GM20431 (cell line): Measurements from ENCODE around the gene PCGF3.
"Not testable (repeated sequence)": the region's sequence is repeated elsewhere in the genome, so short reads cannot be mapped to it uniquely, and the experiment has no call there.

ENCODE experiments used
- in situ Hi-C: fragments of 300-500 bp; cut with MseI, MboI; formaldehyde crosslinking; loops from one replicate; pipeline ENCODE4 v1.15.0; 2020; ENCODE audit warnings: low sequenced_read_pairs; ENCODE audit not compliant: unreplicated experiment

Gene PCGF3

GRCh38 chr4:757111-757510 lies 51.5 kb downstream of the PCGF3 start:
- in situ Hi-C loops: no loop called here

- in situ Hi-C loops: not testable (repeated sequence)
Observed at GRCh38 chr4:759810-760209, 54.2 kb downstream of the PCGF3 start.

GRCh38 chr4:760616-761015 lies 55.0 kb downstream of the PCGF3 start:
- in situ Hi-C loops: no loop called here

- in situ Hi-C loops: no loop called here
Observed at GRCh38 chr4:761086-761485, 55.5 kb downstream of the PCGF3 start.

GRCh38 chr4:761739-762138 lies 56.1 kb downstream of the PCGF3 start:
- in situ Hi-C loops: no loop called here

- in situ Hi-C loops: no loop called here
Observed at GRCh38 chr4:762211-763190, 56.9 kb downstream of the PCGF3 start.

- in situ Hi-C loops: no loop called here
Observed at GRCh38 chr4:763191-763810, 57.7 kb downstream of the PCGF3 start.

GRCh38 chr4:763922-764321 lies 58.3 kb downstream of the PCGF3 start:
- in situ Hi-C loops: no loop called here

- in situ Hi-C loops: no loop called here
Observed at GRCh38 chr4:764405-765169, 59.0 kb downstream of the PCGF3 start.

- in situ Hi-C loops: no loop called here
Observed at GRCh38 chr4:766152-766515, 60.5 kb downstream of the PCGF3 start.

- in situ Hi-C loops: no loop called here
Observed at GRCh38 chr4:766559-767283, 61.1 kb downstream of the PCGF3 start.

GRCh38 chr4:768076-768475 lies 62.4 kb downstream of the PCGF3 start:
- in situ Hi-C loops: no loop called here

- in situ Hi-C loops: no loop called here
Observed at GRCh38 chr4:768995-769394, 63.4 kb downstream of the PCGF3 start.

- in situ Hi-C loops: no loop called here
Observed at GRCh38 chr4:769511-769910, 63.9 kb downstream of the PCGF3 start.

- in situ Hi-C loops: no loop called here
Observed at GRCh38 chr4:770022-770421, 64.4 kb downstream of the PCGF3 start.

- in situ Hi-C loops: no loop called here
Observed at GRCh38 chr4:771464-771863, 65.8 kb downstream of the PCGF3 start.

- in situ Hi-C loops: no loop called here
Observed at GRCh38 chr4:772118-772517, 66.5 kb downstream of the PCGF3 start.

GRCh38 chr4:772776-773175 lies 67.1 kb downstream of the PCGF3 start:
- in situ Hi-C loops: no loop called here

GRCh38 chr4:773214-773613 lies 67.6 kb downstream of the PCGF3 start:
- in situ Hi-C loops: no loop called here

- in situ Hi-C loops: not testable (repeated sequence)
Observed at GRCh38 chr4:774419-775092, 68.9 kb downstream of the PCGF3 start.
